Lower leg skin (tissue), 4 donors: ENCODE data around the gene SLC9A4. TPM values are rescaled to one million over a fixed set of nuclear protein-coding genes. Genes with fewer than 3 reads are reported as not detected.

Experiments
- DNase-seq, 2 donors: peaks; one replicate each; pipeline ENCODE4 v3.0.0-alpha.2; 2019; ENCODE audit warnings: low spot score in 2 of 2
- H3K4me3 ChIP-seq: fragments of 200-600 bp; sonication (generic); 2 replicates; pipeline ENCODE4 v1.5.1; 2017; ENCODE audit warnings: mild to moderate bottlenecking, low read depth; ENCODE audit not compliant: poor library complexity, severe bottlenecking
- CTCF ChIP-seq, 3 donors: fragments of 450-650 bp; IDR thresholded peaks; one replicate each; pipeline ENCODE4 v1.5.1; 2016; ENCODE audit warnings: antibody characterized with exemption in 3 of 3, mild to moderate bottlenecking in 3 of 3, moderate library complexity in 2 of 3
- POLR2A ChIP-seq, 2 donors: fragments of 450-650 bp; IDR thresholded peaks; one replicate each; pipeline ENCODE4 v1.6.1; 2016 to 2017; ENCODE audit warnings: antibody characterized with exemption in 2 of 2, mild to moderate bottlenecking in 1 of 2, moderate library complexity in 1 of 2
- WGBS, 2 donors: methylation state at CpG; one replicate each; pipeline ENCODE4 v1.1.5; 2018; 5-methylcytosine and 5-hydroxymethylcytosine counted together
- intact Hi-C: fragments of 100-400 bp; cut with DNase I; formaldehyde crosslinking; loops from one replicate; pipeline ENCODE4 v1.15.0; 2023; ENCODE audit warnings: low total_unique reads
- total RNA-seq, 4 donors: library from RNA; depleted of rRNA; stranded (reverse); fragments of >200 nt; gene quantifications; one replicate each; pipeline ENCODE4 v1.1.0, GENCODE V29; 2016

The SLC9A4 gene
- total RNA-seq, 4 donors from 2014 or later, result 0.15 to 2.7 (median 0.74) TPM; not detected in 1

GRCh38 chr2:102489646-102490045 is 16.6 kb downstream of the SLC9A4 start:
- no peak overlapping the region for H3K4me3 ChIP-seq
- TF ChIP-seq POLR2A (IDR thresholded peaks at IDR 0.05), result no peak
- no peak for TF ChIP-seq CTCF (IDR thresholded peaks at IDR 0.05)
- intact Hi-C loops, result no loop called here
- WGBS, 2 donors, result 87 to 93% methylated on average over 1 of the region's 1 CpG
- no peak for DNase-seq

GRCh38 chr2:102492006-102492405 is 19.0 kb downstream of the SLC9A4 start:
- peak in 1 of 2 donors; percentile 62 for DNase-seq
- intact Hi-C loops, result no loop called here
- TF ChIP-seq CTCF (IDR thresholded peaks at IDR 0.05), result no peak
- TF ChIP-seq POLR2A (IDR thresholded peaks at IDR 0.05), result no peak
- no peak overlapping the region for H3K4me3 ChIP-seq

GRCh38 chr2:102494570-102494969 is 21.5 kb downstream of the SLC9A4 start:
- TF ChIP-seq POLR2A (IDR thresholded peaks at IDR 0.05) (no peak), CTCF (IDR thresholded peaks at IDR 0.05) (no peak)
- 85 to 91% methylated on average over 1 of the region's 1 CpG for WGBS, 2 donors
- H3K4me3 ChIP-seq, result no peak overlapping the region
- no peak for DNase-seq
- intact Hi-C loops, result no loop called here

- TF ChIP-seq POLR2A (IDR thresholded peaks at IDR 0.05), result no peak
- TF ChIP-seq CTCF (IDR thresholded peaks at IDR 0.05), result no peak
- WGBS, 2 donors, result 84 to 91% methylated on average over 2 of the region's 2 CpGs
- intact Hi-C loops, result no loop called here
These were observed 25.4 kb downstream of the SLC9A4 start for GRCh38 chr2:102498414-102498813.

GRCh38 chr2:102499558-102499957 is 26.5 kb downstream of the SLC9A4 start:
- TF ChIP-seq CTCF (IDR thresholded peaks at IDR 0.05) (no peak), POLR2A (IDR thresholded peaks at IDR 0.05) (no peak)
- 93 to 95% methylated on average over 1 of the region's 1 CpG for WGBS, 2 donors
- no peak for DNase-seq
- intact Hi-C loops, result no loop called here
- no peak overlapping the region for H3K4me3 ChIP-seq

More at GRCh38 chr2:102498414-102498813, 25.4 kb downstream of the SLC9A4 start:
- no peak overlapping the region for H3K4me3 ChIP-seq
- DNase-seq, result no peak

- no peak overlapping the region for H3K4me3 ChIP-seq
- intact Hi-C loops, result no loop called here
- no peak for TF ChIP-seq POLR2A (IDR thresholded peaks at IDR 0.05)
- TF ChIP-seq CTCF (IDR thresholded peaks at IDR 0.05), result no peak
- DNase-seq, result peak in 1 of 2 donors; percentile 72
- WGBS, 2 donors, result 74 to 78% methylated on average over 7 to 8 of the region's 8 CpGs
These were observed 29.6 kb downstream of the SLC9A4 start for GRCh38 chr2:102502576-102502975.
